CD4-positive, alpha-beta T cell treated with Interleukin-15 for 4 hours (primary cell): Measurements from ENCODE around the gene NRXN3.
A peak's percentile ranks its signal among the peaks of the same experiment; 100 is the strongest.

Experiments used
- DNase-seq: peaks from one replicate; pipeline ENCODE4 v3.0.0-alpha.2; 2020; ENCODE audit warnings: low spot score

Gene NRXN3

GRCh38 chr14:78588906-78589305 lies 418.7 kb downstream of the NRXN3 start:
- no peak for DNase-seq

GRCh38 chr14:78592616-78593219 lies 422.5 kb downstream of the NRXN3 start:
- DNase-seq: no peak

GRCh38 chr14:78593949-78594348 lies 423.8 kb downstream of the NRXN3 start:
- DNase-seq: no peak

- DNase-seq: no peak
Observed at GRCh38 chr14:78595797-78596196, 425.6 kb downstream of the NRXN3 start.

GRCh38 chr14:78598046-78598920 lies 428.1 kb downstream of the NRXN3 start:
- peak; percentile 15 for DNase-seq

- DNase-seq: no peak
Observed at GRCh38 chr14:78605025-78605762, 435.0 kb downstream of the NRXN3 start.

GRCh38 chr14:78605897-78606500 lies 435.8 kb downstream of the NRXN3 start:
- DNase-seq: no peak

- DNase-seq: no peak
Observed at GRCh38 chr14:78608998-78609787, 439.0 kb downstream of the NRXN3 start.

GRCh38 chr14:78610994-78611393 lies 440.8 kb downstream of the NRXN3 start:
- DNase-seq: no peak

- DNase-seq: no peak
Observed at GRCh38 chr14:78611796-78612571, 441.8 kb downstream of the NRXN3 start.

- no peak for DNase-seq
Observed at GRCh38 chr14:78612666-78613065, 442.5 kb downstream of the NRXN3 start.

GRCh38 chr14:78614593-78614992 lies 444.4 kb downstream of the NRXN3 start:
- DNase-seq: no peak

GRCh38 chr14:78617735-78618134 lies 447.6 kb downstream of the NRXN3 start:
- DNase-seq: no peak

GRCh38 chr14:78618368-78618767 lies 448.2 kb downstream of the NRXN3 start:
- DNase-seq: no peak

- DNase-seq: no peak
Observed at GRCh38 chr14:78627114-78627513, 456.9 kb downstream of the NRXN3 start.

GRCh38 chr14:78631551-78631950 lies 461.4 kb downstream of the NRXN3 start:
- DNase-seq: no peak

- DNase-seq: no peak
Observed at GRCh38 chr14:78633752-78634151, 463.6 kb downstream of the NRXN3 start.

GRCh38 chr14:78637489-78637888 lies 467.3 kb downstream of the NRXN3 start:
- no peak for DNase-seq

- DNase-seq: no peak
Observed at GRCh38 chr14:78637908-78638475, 467.8 kb downstream of the NRXN3 start.

GRCh38 chr14:78638926-78639325 lies 468.8 kb downstream of the NRXN3 start:
- no peak for DNase-seq
